HepG2 (cell line): ENCODE measurements around the gene MYH9. TPM values are rescaled to one million over a fixed set of nuclear protein-coding genes. Genes with fewer than 3 reads are reported as not detected.

Experiments
- CC2D1A ChIP-seq: sonication (generic); formaldehyde crosslinking; IDR thresholded peaks from 2 replicates; pipeline ENCODE4 v1.8.1; 2023; ENCODE audit warnings: mild to moderate bottlenecking, missing genetic modification reagents
- CERS6 ChIP-seq: sonication (generic); formaldehyde crosslinking; IDR thresholded peaks from 2 replicates; pipeline ENCODE4 v1.5.0; 2020; ENCODE audit warnings: missing genetic modification reagents
- ETV5 ChIP-seq: IDR thresholded peaks from 2 replicates; pipeline ENCODE4 v1.6.1; 2018; ENCODE audit warnings: missing biosample characterization, missing genetic modification reagents, inconsistent platforms, borderline replicate concordance
- ISX ChIP-seq: sonication (generic); formaldehyde crosslinking; conservative IDR thresholded peaks from 2 replicates; pipeline ENCODE4 v1.5.0; 2020; ENCODE audit warnings: missing genetic modification reagents
- KDM6A ChIP-seq: IDR thresholded peaks from 2 replicates; pipeline ENCODE4 v1.6.1; 2016; ENCODE audit warnings: low read depth
- MED8 ChIP-seq: sonication (generic); formaldehyde crosslinking; IDR thresholded peaks from 2 replicates; pipeline ENCODE4 v1.8.1; 2023; ENCODE audit warnings: mild to moderate bottlenecking, missing genetic modification reagents; ENCODE audit not compliant: insufficient replicate concordance
- NFE2 ChIP-seq: sonication (generic); formaldehyde crosslinking; IDR thresholded peaks from 2 replicates; pipeline ENCODE4 v1.4.0; 2020; ENCODE audit warnings: missing genetic modification reagents
- NFYB ChIP-seq: sonication (generic); formaldehyde crosslinking; IDR thresholded peaks from 2 replicates; pipeline ENCODE4 v1.4.0; 2020; ENCODE audit warnings: missing genetic modification reagents
- PHF20 ChIP-seq: sonication (generic); formaldehyde crosslinking; IDR thresholded peaks from 2 replicates; pipeline ENCODE4 v1.5.0; 2020; ENCODE audit warnings: mild to moderate bottlenecking, missing genetic modification reagents
- REPIN1 ChIP-seq: sonication (generic); formaldehyde crosslinking; IDR thresholded peaks from 2 replicates; pipeline ENCODE4 v1.8.0; 2022; ENCODE audit warnings: missing genetic modification reagents, low read depth, mild to moderate bottlenecking, borderline replicate concordance
- SKI ChIP-seq: fragments of 450-650 bp; IDR thresholded peaks from one replicate; pipeline ENCODE4 v1.6.1; 2018; ENCODE audit warnings: mild to moderate bottlenecking; ENCODE audit not compliant: partially characterized antibody
- SP5 ChIP-seq: IDR thresholded peaks from 2 replicates; pipeline ENCODE4 v1.6.1; 2016; ENCODE audit warnings: low read depth, borderline replicate concordance
- TCF12 ChIP-seq, 2 experiments: fragments of 450-650 bp in 1 of 2; sonication (generic) in 1 of 2; formaldehyde crosslinking in 1 of 2; IDR thresholded peaks; 2 replicates each; pipeline versions ENCODE4 v1.6.1 to v1.8.0; 2017 to 2022; ENCODE audit warnings: antibody characterized with exemption in 1 of 2, mild to moderate bottlenecking in 1 of 2, missing genetic modification reagents in 1 of 2, moderate library complexity in 1 of 2
- TCF7 ChIP-seq: sonication (generic); IDR thresholded peaks from 2 replicates; pipeline ENCODE4 v1.6.1; 2016; ENCODE audit warnings: antibody characterized with exemption, low read depth
- ZNF10 ChIP-seq: sonication (generic); formaldehyde crosslinking; IDR thresholded peaks from 2 replicates; pipeline ENCODE4 v1.4.0; 2020; ENCODE audit warnings: mild to moderate bottlenecking, low read depth, missing genetic modification reagents, borderline replicate concordance
- ZNF101 ChIP-seq: sonication (generic); formaldehyde crosslinking; IDR thresholded peaks from 2 replicates; pipeline ENCODE4 v1.4.0; 2020; ENCODE audit warnings: mild to moderate bottlenecking, low read depth, missing genetic modification reagents, borderline replicate concordance
- ZNF230 ChIP-seq: sonication (generic); formaldehyde crosslinking; IDR thresholded peaks from 2 replicates; pipeline ENCODE4 v1.4.0; 2020; ENCODE audit warnings: mild to moderate bottlenecking, missing genetic modification reagents
- ZNF570 ChIP-seq: sonication (generic); formaldehyde crosslinking; IDR thresholded peaks from 2 replicates; pipeline ENCODE4 v1.4.0; 2020; ENCODE audit warnings: mild to moderate bottlenecking, missing genetic modification reagents, borderline replicate concordance
- ZNF704 ChIP-seq: sonication (generic); formaldehyde crosslinking; IDR thresholded peaks from 2 replicates; pipeline ENCODE4 v1.8.1; 2023; ENCODE audit warnings: mild to moderate bottlenecking, inconsistent platforms, moderate library complexity, missing genetic modification reagents, borderline replicate concordance
- ZNF777 ChIP-seq: sonication (generic); formaldehyde crosslinking; IDR thresholded peaks from 2 replicates; pipeline ENCODE4 v1.4.0; 2020; ENCODE audit warnings: missing genetic modification reagents
- ZNF792 ChIP-seq: IDR thresholded peaks from 2 replicates; pipeline ENCODE4 v1.6.1; 2016
- polyA plus RNA-seq, 8 experiments: library from polyadenylated mRNA; depleted of rRNA in 3 of 8; stranded (reverse) in 7 of 8; unstranded in 1 of 8; fragments of >200 nt; fragmentation: Illumina TruSeq in 4 of 8; extraction: Trizol in 4 of 8; gene quantifications; 2 replicates each; pipeline versions ENCODE4 v1.2.1 to v1.2.3, GENCODE V29; 2011 to 2016; ENCODE audit warnings: low read depth in 4 of 8, missing spikeins in 1 of 8, mixed read lengths in 1 of 8; ENCODE audit not compliant: insufficient read depth in 1 of 8
- total RNA-seq, 5 experiments: library from RNA; depleted of rRNA; stranded (reverse); fragments of >200 nt; fragmentation: Illumina TruSeq; extraction: Trizol; gene quantifications; 2 replicates each; pipeline ENCODE4 v1.2.3, GENCODE V29; 2016; ENCODE audit warnings: low read depth in 1 of 5
- TF ChIP-seq, protein P1 (sequence below): sonication (generic); formaldehyde crosslinking; IDR thresholded peaks from 2 replicates; pipeline ENCODE4 v1.9.0; 2021; ENCODE audit warnings: missing genetic modification reagents, borderline replicate concordance
- TF ChIP-seq, protein P2 (sequence below): sonication (generic); formaldehyde crosslinking; IDR thresholded peaks from 2 replicates; pipeline ENCODE4 v1.4.0; 2020; ENCODE audit warnings: missing genetic modification reagents

The MYH9 gene
- total and polyA plus RNA-seq, 2 of the 13 experiments (the other 11 are each of a cell fraction or from before 2014, with no cell fraction given), result 50.7 to 98.5 TPM

DNA sequence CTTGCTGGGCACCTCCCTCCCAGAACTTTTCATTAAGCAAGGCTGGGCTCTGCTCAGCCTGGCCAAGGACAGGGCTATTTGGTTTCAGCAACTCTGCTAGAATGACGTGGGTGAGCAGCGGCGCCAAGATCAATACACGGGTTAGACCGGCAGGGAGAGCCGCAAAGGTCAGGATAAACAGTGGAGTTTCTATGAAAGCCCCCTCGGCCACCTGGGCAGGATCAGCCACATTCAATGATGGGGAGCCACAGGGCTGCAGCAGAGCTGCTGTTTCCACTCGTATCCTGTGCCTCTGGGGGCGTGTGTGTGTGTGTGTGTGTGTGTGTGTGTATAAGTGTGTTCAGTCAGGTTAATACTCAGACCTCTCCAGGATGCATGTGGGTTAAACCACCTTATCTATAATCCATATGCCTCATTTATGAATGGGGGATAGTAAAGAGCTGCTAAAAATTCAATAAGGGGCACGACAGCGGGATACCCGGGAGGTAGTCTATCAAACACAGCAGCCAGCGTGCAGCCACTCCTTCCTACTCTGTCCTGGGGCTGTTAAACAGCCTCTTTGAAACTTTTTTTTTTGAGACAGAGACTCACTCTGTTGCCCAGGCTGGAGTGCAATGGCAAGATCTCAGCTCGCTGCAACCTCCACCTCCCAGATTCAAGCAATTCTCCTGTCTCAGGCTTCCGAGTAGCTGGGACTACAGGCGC lies 34.8 kb downstream of the MYH9 start (continued):
- TF ChIP-seq NFYB (no peak), NFE2 (CRISPR knock-in tag) (no peak), ISX (no peak), TCF7 (peak; percentile 62), PHF20 (CRISPR knock-in tag) (0 out of 2 replicates have a peak, but pooled peaks have one; percentile 24), ZNF230 (no peak), ZNF704 (CRISPR knock-in tag) (no peak; the same call in 1 of the 2 replicates), ZNF10 (CRISPR knock-in tag) (no peak), CC2D1A (CRISPR knock-in tag) (no peak), SKI (peak; percentile 33), SP5 (CRISPR knock-in tag) (peak; percentile 50; the same call in 1 of the 2 replicates), ZNF792 (CRISPR knock-in tag) (peak; percentile 39; the same call in 1 of the 2 replicates), REPIN1 (CRISPR knock-in tag) (peak; percentile 60; the same call in 1 of the 2 replicates), ZNF101 (CRISPR knock-in tag) (no peak), ETV5 (CRISPR knock-in tag) (peak; percentile 31; the same call in 1 of the 2 replicates), MED8 (CRISPR knock-in tag) (no peak), CERS6 (CRISPR knock-in tag) (no peak), ZNF570 (no peak), TCF12 (IDR thresholded peaks at IDR 0.05) (no peak), TCF12 (CRISPR knock-in tag; IDR thresholded peaks at IDR 0.05) (no peak; the same call in 1 of the 2 replicates), KDM6A (CRISPR knock-in tag) (peak; percentile 35; the same call in 1 of the 2 replicates), ZNF777 (CRISPR knock-in tag) (no peak; the same call in 1 of the 2 replicates)
- TF ChIP-seq, protein P1, sequence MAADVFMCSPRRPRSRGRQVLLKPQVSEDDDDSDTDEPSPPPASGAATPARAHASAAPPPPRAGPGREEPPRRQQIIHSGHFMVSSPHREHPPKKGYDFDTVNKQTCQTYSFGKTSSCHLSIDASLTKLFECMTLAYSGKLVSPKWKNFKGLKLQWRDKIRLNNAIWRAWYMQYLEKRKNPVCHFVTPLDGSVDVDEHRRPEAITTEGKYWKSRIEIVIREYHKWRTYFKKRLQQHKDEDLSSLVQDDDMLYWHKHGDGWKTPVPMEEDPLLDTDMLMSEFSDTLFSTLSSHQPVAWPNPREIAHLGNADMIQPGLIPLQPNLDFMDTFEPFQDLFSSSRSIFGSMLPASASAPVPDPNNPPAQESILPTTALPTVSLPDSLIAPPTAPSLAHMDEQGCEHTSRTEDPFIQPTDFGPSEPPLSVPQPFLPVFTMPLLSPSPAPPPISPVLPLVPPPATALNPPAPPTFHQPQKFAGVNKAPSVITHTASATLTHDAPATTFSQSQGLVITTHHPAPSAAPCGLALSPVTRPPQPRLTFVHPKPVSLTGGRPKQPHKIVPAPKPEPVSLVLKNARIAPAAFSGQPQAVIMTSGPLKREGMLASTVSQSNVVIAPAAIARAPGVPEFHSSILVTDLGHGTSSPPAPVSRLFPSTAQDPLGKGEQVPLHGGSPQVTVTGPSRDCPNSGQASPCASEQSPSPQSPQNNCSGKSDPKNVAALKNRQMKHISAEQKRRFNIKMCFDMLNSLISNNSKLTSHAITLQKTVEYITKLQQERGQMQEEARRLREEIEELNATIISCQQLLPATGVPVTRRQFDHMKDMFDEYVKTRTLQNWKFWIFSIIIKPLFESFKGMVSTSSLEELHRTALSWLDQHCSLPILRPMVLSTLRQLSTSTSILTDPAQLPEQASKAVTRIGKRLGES, result no peak
- TF ChIP-seq, protein P2, sequence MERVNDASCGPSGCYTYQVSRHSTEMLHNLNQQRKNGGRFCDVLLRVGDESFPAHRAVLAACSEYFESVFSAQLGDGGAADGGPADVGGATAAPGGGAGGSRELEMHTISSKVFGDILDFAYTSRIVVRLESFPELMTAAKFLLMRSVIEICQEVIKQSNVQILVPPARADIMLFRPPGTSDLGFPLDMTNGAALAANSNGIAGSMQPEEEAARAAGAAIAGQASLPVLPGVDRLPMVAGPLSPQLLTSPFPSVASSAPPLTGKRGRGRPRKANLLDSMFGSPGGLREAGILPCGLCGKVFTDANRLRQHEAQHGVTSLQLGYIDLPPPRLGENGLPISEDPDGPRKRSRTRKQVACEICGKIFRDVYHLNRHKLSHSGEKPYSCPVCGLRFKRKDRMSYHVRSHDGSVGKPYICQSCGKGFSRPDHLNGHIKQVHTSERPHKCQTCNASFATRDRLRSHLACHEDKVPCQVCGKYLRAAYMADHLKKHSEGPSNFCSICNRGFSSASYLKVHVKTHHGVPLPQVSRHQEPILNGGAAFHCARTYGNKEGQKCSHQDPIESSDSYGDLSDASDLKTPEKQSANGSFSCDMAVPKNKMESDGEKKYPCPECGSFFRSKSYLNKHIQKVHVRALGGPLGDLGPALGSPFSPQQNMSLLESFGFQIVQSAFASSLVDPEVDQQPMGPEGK, result peak; percentile 95
